Adrenal gland (tissue), 5 donors: ENCODE data around the gene ITGB4.

Experiments
- POLR2A ChIP-seq, 2 donors: fragments of 450-650 bp; IDR thresholded peaks; one replicate each; pipeline ENCODE4 v1.6.1; 2017; ENCODE audit warnings: antibody characterized with exemption in 2 of 2, mild to moderate bottlenecking in 2 of 2, moderate library complexity in 1 of 2
- TF ChIP-seq, protein P1 (sequence below), 6 experiments: fragments of 450-650 bp in 4 of 6; fragments of 200-600 bp in 2 of 6; sonication (generic) in 1 of 6; IDR thresholded peaks; 1 replicate in 5 of 6; 2 replicates in 1 of 6; pipeline versions ENCODE4 v1.5.1 to v1.8.0; 2016 to 2021; ENCODE audit warnings: antibody characterized with exemption in 6 of 6, mild to moderate bottlenecking in 2 of 6, moderate library complexity in 1 of 6
- donor health status: DM: no; HTN: no; CAD: no.

DNA sequence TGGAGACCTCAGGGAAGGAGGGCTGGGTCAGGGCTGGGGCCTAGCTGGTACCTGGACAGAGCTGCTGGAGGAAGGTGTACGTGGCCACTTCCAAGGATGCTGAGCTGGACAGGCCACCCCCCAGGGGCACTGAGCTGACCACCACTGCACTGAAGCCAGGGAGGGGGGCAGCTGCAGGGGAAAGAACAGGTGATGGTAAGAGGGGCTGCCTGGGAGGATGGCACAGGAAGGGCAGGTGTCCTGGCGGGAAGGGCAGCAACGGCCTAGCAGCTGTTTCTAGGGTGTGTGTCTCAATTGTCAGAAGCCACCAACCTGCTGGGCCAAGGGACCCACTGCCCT lies 42.0 kb downstream of the ITGB4 start:
- TF ChIP-seq, protein P1, sequence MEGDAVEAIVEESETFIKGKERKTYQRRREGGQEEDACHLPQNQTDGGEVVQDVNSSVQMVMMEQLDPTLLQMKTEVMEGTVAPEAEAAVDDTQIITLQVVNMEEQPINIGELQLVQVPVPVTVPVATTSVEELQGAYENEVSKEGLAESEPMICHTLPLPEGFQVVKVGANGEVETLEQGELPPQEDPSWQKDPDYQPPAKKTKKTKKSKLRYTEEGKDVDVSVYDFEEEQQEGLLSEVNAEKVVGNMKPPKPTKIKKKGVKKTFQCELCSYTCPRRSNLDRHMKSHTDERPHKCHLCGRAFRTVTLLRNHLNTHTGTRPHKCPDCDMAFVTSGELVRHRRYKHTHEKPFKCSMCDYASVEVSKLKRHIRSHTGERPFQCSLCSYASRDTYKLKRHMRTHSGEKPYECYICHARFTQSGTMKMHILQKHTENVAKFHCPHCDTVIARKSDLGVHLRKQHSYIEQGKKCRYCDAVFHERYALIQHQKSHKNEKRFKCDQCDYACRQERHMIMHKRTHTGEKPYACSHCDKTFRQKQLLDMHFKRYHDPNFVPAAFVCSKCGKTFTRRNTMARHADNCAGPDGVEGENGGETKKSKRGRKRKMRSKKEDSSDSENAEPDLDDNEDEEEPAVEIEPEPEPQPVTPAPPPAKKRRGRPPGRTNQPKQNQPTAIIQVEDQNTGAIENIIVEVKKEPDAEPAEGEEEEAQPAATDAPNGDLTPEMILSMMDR (IDR thresholded peaks at IDR 0.05) = no peak
- no peak for TF ChIP-seq POLR2A (IDR thresholded peaks at IDR 0.05)
